Body of pancreas (tissue), 4 donors: ENCODE data around the gene LRRFIP2. TPM values are rescaled to one million over a fixed set of nuclear protein-coding genes. Genes with fewer than 3 reads are reported as not detected.
A peak's percentile ranks its signal among the peaks of the same experiment; 100 is the strongest.

ENCODE experiments used
- ATAC-seq: fragments of 150-250 bp; one replicate; pipeline ENCODE4 v1.9.1; 2016
- DNase-seq, 4 donors: peaks; one replicate each; pipeline ENCODE4 v3.0.0-alpha.2; 2019
- H3K27ac ChIP-seq, 4 donors: fragments of 200-600 bp; sonication (generic); 1 replicate in 3 of 4; 2 replicates in 1 of 4; pipeline versions ENCODE4 v1.5.1 to v1.6.1; 2016 to 2019; ENCODE audit warnings: mild to moderate bottlenecking in 1 of 4, mixed read lengths in 1 of 4, moderate library complexity in 1 of 4
- H3K27me3 ChIP-seq, 2 donors: fragments of 200-600 bp; sonication (generic); one replicate each; pipeline ENCODE4 v1.6.0; 2016; ENCODE audit warnings: mild to moderate bottlenecking in 1 of 2
- H3K36me3 ChIP-seq, 2 donors: fragments of 200-600 bp; sonication (generic); replicated peaks in 1 of 2; 2 replicates each; pipeline ENCODE4 v1.5.1; 2016; ENCODE audit warnings: low read depth in 2 of 2; ENCODE audit not compliant: insufficient read depth in 1 of 2
- H3K4me1 ChIP-seq: fragments of 200-600 bp; sonication (generic); one replicate; pipeline ENCODE4 v1.6.0; 2016
- H3K4me3 ChIP-seq, 2 donors: fragments of 200-600 bp; sonication (generic); 1 replicate in 1 of 2; 2 replicates in 1 of 2; pipeline ENCODE4 v1.5.1; 2016 to 2019
- H3K9me3 ChIP-seq, 3 donors: fragments of 200-600 bp; sonication (generic); 1 replicate in 2 of 3; 2 replicates in 1 of 3; pipeline ENCODE4 v1.5.1; 2016
- CTCF ChIP-seq, 7 experiments: fragments of 450-650 bp in 4 of 7; fragments of 200-600 bp in 3 of 7; sonication (generic) in 3 of 7; IDR thresholded peaks; one replicate each; pipeline ENCODE4 v1.5.1; 2016 to 2019; ENCODE audit warnings: antibody characterized with exemption in 7 of 7
- POLR2A ChIP-seq, 3 donors: fragments of 450-650 bp; IDR thresholded peaks; one replicate each; pipeline ENCODE4 v1.6.1; 2016; ENCODE audit warnings: antibody characterized with exemption in 3 of 3, mild to moderate bottlenecking in 2 of 3
- WGBS, 2 donors: methylation state at CpG; one replicate each; pipeline ENCODE4 v1.1.5; 2017; 5-methylcytosine and 5-hydroxymethylcytosine counted together
- intact Hi-C: fragments of 100-400 bp; cut with DNase I; formaldehyde crosslinking; loops from one replicate; pipeline ENCODE4 v1.15.1; 2023
- total RNA-seq, 2 donors: library from RNA; depleted of rRNA; stranded (reverse); fragments of >200 nt; gene quantifications; one replicate each; pipeline ENCODE4 v1.1.0, GENCODE V29; 2016

The LRRFIP2 gene
- total RNA-seq, 2 donors from 2014 or later, result 23.4 to 56.6 TPM

- no peaks in the 10 kb centered on the region for H3K9me3 ChIP-seq
- H3K36me3 ChIP-seq, result no peaks in the 10 kb centered on the region
- H3K4me1 ChIP-seq, result no peaks in the 10 kb centered on the region
- TF ChIP-seq CTCF (IDR thresholded peaks at IDR 0.05), result no peak
- TF ChIP-seq POLR2A (IDR thresholded peaks at IDR 0.05), result no peak
- H3K27ac ChIP-seq, result no peak overlapping the region
- DNase-seq, result no peak
- intact Hi-C loops, result no loop called here
- WGBS, 2 donors, result 75 to 85% methylated on average over 1 of the region's 1 CpG
- no peak overlapping the region for H3K4me3 ChIP-seq
- no peaks in the 10 kb centered on the region for H3K27me3 ChIP-seq
- no peak for ATAC-seq
Observed at GRCh38 chr3:37190667-37191066, 16.3 kb upstream of the LRRFIP2 start.

GRCh38 chr3:37189109-37189508 is 14.7 kb upstream of the LRRFIP2 start:
- no peaks in the 10 kb centered on the region for H3K27me3 ChIP-seq
- no peaks in the 10 kb centered on the region for H3K9me3 ChIP-seq
- no peak overlapping the region for H3K27ac ChIP-seq
- no peaks in the 10 kb centered on the region for H3K36me3 ChIP-seq
- H3K4me3 ChIP-seq, result no peak overlapping the region
- WGBS, 2 donors, result 74% methylated on average over 4 of the region's 4 CpGs
- no peaks in the 10 kb centered on the region for H3K4me1 ChIP-seq
- DNase-seq (no peak), ATAC-seq (no peak)
- no peak for TF ChIP-seq POLR2A (IDR thresholded peaks at IDR 0.05)
- TF ChIP-seq CTCF (IDR thresholded peaks at IDR 0.05), result no peak
- intact Hi-C loops, result no loop called here

- Histone ChIP-seq H3K27me3 (no peaks in the 10 kb centered on the region), H3K36me3 (no peaks in the 10 kb centered on the region), H3K4me1 (no peaks in the 10 kb centered on the region), H3K4me3 (no peak overlapping the region), H3K9me3 (no peaks in the 10 kb centered on the region), H3K27ac (no peak overlapping the region)
- ATAC-seq, result peak; percentile 33
- intact Hi-C loops, result no loop called here
- DNase-seq, result no peak
- TF ChIP-seq POLR2A (IDR thresholded peaks at IDR 0.05) (no peak), CTCF (IDR thresholded peaks at IDR 0.05) (no peak)
- 38% methylated on average over 5 of the region's 5 CpGs for WGBS, 2 donors
Observed at GRCh38 chr3:37183976-37184375, 9.6 kb upstream of the LRRFIP2 start.

GRCh38 chr3:37183375-37183831 is 9.0 kb upstream of the LRRFIP2 start:
- no peak for TF ChIP-seq POLR2A (IDR thresholded peaks at IDR 0.05)
- no peak for TF ChIP-seq CTCF (IDR thresholded peaks at IDR 0.05)
- H3K9me3 ChIP-seq, result no peaks in the 10 kb centered on the region
- intact Hi-C loops, result no loop called here
- H3K4me3 ChIP-seq, result no peak overlapping the region
- H3K4me1 ChIP-seq, result no peaks in the 10 kb centered on the region
- 45 to 53% methylated on average over 3 of the region's 3 CpGs for WGBS, 2 donors
- no peaks in the 10 kb centered on the region for H3K27me3 ChIP-seq
- no peak overlapping the region for H3K27ac ChIP-seq
- ATAC-seq (no peak), DNase-seq (no peak)
- no peaks in the 10 kb centered on the region for H3K36me3 ChIP-seq

- intact Hi-C loops, result no loop called here
- peaks cover 3% of the 10 kb centered on the region for H3K4me1 ChIP-seq
- ATAC-seq (no peak), DNase-seq (no peak)
- H3K27me3 ChIP-seq, result no peaks in the 10 kb centered on the region
- H3K9me3 ChIP-seq, result no peaks in the 10 kb centered on the region
- H3K27ac ChIP-seq, result no peak overlapping the region
- no peak for TF ChIP-seq POLR2A (IDR thresholded peaks at IDR 0.05)
- no peak for TF ChIP-seq CTCF (IDR thresholded peaks at IDR 0.05)
- H3K4me3 ChIP-seq, result no peak overlapping the region
- H3K36me3 ChIP-seq, result no peaks in the 10 kb centered on the region
Observed at GRCh38 chr3:37182816-37183215, 8.4 kb upstream of the LRRFIP2 start.
